Esophagus squamous epithelium (tissue), 4 donors: Measurements from ENCODE around the gene CEBPE.
A peak's percentile ranks its signal among the peaks of the same experiment; 100 is the strongest.

Experiments
- POLR2A ChIP-seq, 4 donors: fragments of 450-650 bp; IDR thresholded peaks; one replicate each; pipeline ENCODE4 v1.6.1; 2017; ENCODE audit warnings: antibody characterized with exemption in 4 of 4, mild to moderate bottlenecking in 4 of 4, moderate library complexity in 3 of 4
- TF ChIP-seq, protein P1 (sequence below), 6 experiments: fragments of 450-650 bp in 4 of 6; fragments of 200-600 bp in 2 of 6; sonication (generic) in 2 of 6; IDR thresholded peaks; one replicate each; pipeline ENCODE4 v1.5.1; 2016 to 2019; ENCODE audit warnings: antibody characterized with exemption in 6 of 6, mild to moderate bottlenecking in 4 of 6, moderate library complexity in 4 of 6

DNA sequence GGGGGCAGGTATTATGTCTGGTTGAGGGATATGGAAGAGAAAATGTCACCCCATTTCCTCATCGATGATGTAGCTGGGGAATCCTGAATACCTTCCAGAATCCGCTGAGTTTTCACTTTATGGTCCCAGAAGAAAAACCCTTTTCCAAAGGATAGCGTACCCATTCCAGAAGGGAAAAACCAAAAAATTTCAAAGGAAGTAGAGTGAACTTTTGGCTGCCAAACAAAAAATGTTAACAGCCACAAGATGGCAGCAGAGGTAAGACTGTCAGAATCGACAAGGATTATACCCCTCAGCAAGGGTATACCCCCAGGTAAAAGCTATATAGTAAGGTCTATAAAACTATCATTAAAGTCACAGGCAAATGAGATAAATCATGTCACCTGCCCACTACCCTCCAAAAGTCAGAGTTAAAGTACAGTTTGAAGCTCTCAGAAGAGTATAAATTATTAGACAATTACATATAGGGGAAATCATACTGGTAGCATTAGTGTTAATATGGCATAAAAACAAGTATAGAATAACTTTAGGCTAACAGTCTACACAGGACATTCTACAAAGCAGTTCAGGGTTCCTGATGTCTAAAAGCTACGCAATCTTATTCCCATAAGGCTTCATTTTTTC, 42.2 kb downstream of the CEBPE start:
- TF ChIP-seq, protein P1, sequence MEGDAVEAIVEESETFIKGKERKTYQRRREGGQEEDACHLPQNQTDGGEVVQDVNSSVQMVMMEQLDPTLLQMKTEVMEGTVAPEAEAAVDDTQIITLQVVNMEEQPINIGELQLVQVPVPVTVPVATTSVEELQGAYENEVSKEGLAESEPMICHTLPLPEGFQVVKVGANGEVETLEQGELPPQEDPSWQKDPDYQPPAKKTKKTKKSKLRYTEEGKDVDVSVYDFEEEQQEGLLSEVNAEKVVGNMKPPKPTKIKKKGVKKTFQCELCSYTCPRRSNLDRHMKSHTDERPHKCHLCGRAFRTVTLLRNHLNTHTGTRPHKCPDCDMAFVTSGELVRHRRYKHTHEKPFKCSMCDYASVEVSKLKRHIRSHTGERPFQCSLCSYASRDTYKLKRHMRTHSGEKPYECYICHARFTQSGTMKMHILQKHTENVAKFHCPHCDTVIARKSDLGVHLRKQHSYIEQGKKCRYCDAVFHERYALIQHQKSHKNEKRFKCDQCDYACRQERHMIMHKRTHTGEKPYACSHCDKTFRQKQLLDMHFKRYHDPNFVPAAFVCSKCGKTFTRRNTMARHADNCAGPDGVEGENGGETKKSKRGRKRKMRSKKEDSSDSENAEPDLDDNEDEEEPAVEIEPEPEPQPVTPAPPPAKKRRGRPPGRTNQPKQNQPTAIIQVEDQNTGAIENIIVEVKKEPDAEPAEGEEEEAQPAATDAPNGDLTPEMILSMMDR (IDR thresholded peaks at IDR 0.05): peak; percentile 33 to 59 (median 46)
- TF ChIP-seq POLR2A (IDR thresholded peaks at IDR 0.05): no peak
